ENCODE data around the gene ADAMTS3.

ADAMTS3 gene

GRCh38 chr4:72566464-72566972 lies 2.5 kb downstream of the ADAMTS3 start:
- TF ChIP-seq CTCF (IDR thresholded peaks at IDR 0.05; ENCODE audit: borderline replicate concordance, insufficient read depth, low read depth, low read length): no peak
- no peak overlapping the region for H3K4me3 ChIP-seq (ENCODE audit: low read depth, low read length)

- no peak overlapping the region for H3K4me3 ChIP-seq (ENCODE audit: low read depth, low read length)
- no peak for TF ChIP-seq CTCF (IDR thresholded peaks at IDR 0.05; ENCODE audit: borderline replicate concordance, insufficient read depth, low read depth, low read length)
Measured at GRCh38 chr4:72564789-72565188, 4.2 kb downstream of the ADAMTS3 start.

- TF ChIP-seq CTCF (IDR thresholded peaks at IDR 0.05; ENCODE audit: borderline replicate concordance, insufficient read depth, low read depth, low read length): no peak
- no peak overlapping the region for H3K4me3 ChIP-seq (ENCODE audit: low read depth, low read length)
Measured at GRCh38 chr4:72564184-72564583, 4.8 kb downstream of the ADAMTS3 start.

GRCh38 chr4:72558655-72559054 lies 10.4 kb downstream of the ADAMTS3 start:
- no peak for TF ChIP-seq CTCF (IDR thresholded peaks at IDR 0.05; ENCODE audit: borderline replicate concordance, insufficient read depth, low read depth, low read length)
- no peak overlapping the region for H3K4me3 ChIP-seq (ENCODE audit: low read depth, low read length)

GRCh38 chr4:72557021-72557420 lies 12.0 kb downstream of the ADAMTS3 start:
- no peak for TF ChIP-seq CTCF (IDR thresholded peaks at IDR 0.05; ENCODE audit: borderline replicate concordance, insufficient read depth, low read depth, low read length)
- H3K4me3 ChIP-seq (ENCODE audit: low read depth, low read length): no peak overlapping the region

- H3K4me3 ChIP-seq (ENCODE audit: low read depth, low read length): no peak overlapping the region
Measured at GRCh38 chr4:72555377-72555831, 13.6 kb downstream of the ADAMTS3 start.

More at GRCh38 chr4:72555377-72555831, 13.6 kb downstream of the ADAMTS3 start:
- no peak for TF ChIP-seq CTCF (IDR thresholded peaks at IDR 0.05; ENCODE audit: borderline replicate concordance, insufficient read depth, low read depth, low read length)
